CD4-positive, alpha-beta T cell treated with Interleukin-12 subunit alpha and Interleukin-12 subunit beta, for 1 hour (primary cell): ENCODE measurements around the gene ASAH2B.

Source experiments
- DNase-seq: peaks from one replicate; pipeline ENCODE4 v3.0.0-alpha.2; 2020

Gene ASAH2B

GRCh38 chr10:50799595-50799994, 59.9 kb downstream of the ASAH2B start:
- DNase-seq, result no peak

DNA sequence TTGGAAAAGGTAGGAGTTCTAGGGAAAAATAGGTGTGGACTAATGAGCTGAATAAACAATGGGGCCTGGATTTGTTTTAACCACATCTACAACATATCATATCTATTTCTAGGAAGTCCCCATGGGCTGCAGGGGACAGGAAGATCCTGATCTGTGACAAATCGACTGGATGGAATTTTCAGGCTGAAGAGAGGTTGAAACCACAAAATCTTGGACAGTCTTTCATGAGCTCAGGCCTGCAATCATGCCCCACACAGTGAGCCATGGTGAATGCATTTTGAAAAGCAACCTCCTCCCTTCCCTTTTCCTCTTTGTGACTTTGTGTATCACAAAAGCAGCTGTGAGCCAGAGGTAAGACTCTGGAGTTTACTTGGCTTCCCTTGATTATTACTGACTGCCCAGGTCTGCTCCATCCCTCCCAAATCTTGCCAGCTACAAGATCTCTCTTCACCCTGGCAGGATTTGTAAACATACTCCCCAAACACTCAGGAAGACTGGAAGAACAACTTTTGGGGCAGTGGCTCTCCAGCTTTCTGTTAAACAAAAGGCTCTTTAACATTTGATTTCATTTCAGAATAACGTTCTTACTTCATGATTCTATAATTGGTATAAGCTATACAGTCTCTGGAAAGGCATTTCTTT, 66.4 kb downstream of the ASAH2B start:
- no peak for DNase-seq

- DNase-seq, result no peak
Observed at GRCh38 chr10:50807851-50808776, 68.4 kb downstream of the ASAH2B start.
